ENCODE results near the gene RNU1-4. TPM values are rescaled to one million over a fixed set of nuclear protein-coding genes. Genes with fewer than 3 reads are reported as not detected.
"Not testable (repeated sequence)": the region's sequence is repeated elsewhere in the genome, so short reads cannot be mapped to it uniquely, and the experiment has no call there.

Gene RNU1-4
- total RNA-seq, 4 donors from 2014 or later: under 0.01 TPM

GRCh38 chr1:16770896-16771446 is 30.7 kb downstream of the RNU1-4 start:
- H3K36me3 ChIP-seq; DNase-seq; H3K4me3 ChIP-seq (replicated peaks in 1 of 3); H3K9me3 ChIP-seq; H3K27me3 ChIP-seq; intact Hi-C loops (cut with DNase I): not testable (repeated sequence)
- 66 to 70% methylated on average over 6 of the region's 6 CpGs for WGBS, 2 donors
- peak overlapping the region in 1 of 3 donors; percentile 38 for H3K27ac ChIP-seq
- H3K4me1 ChIP-seq: peaks cover 12 to 21% of the 10 kb centered on the region in 2 donors

- peak overlapping the region in 2 of 3 donors; percentile 41 to 68 for H3K27ac ChIP-seq
- peak; percentile 100 for DNase-seq
- H3K4me3 ChIP-seq (replicated peaks in 1 of 3): not testable (repeated sequence)
Observed at GRCh38 chr1:16772275-16773204, 32.2 kb downstream of the RNU1-4 start.

GRCh38 chr1:16773205-16773596 is 32.9 kb downstream of the RNU1-4 start:
- WGBS, 2 donors: 17 to 20% methylated on average over 8 of the region's 9 CpGs
- peaks cover 12 to 21% of the 10 kb centered on the region in 2 donors for H3K4me1 ChIP-seq
- H3K4me3 ChIP-seq (replicated peaks in 1 of 3); H3K27me3 ChIP-seq; H3K27ac ChIP-seq; intact Hi-C loops (cut with DNase I); H3K9me3 ChIP-seq; H3K36me3 ChIP-seq: not testable (repeated sequence)
- peak; percentile 13 to 22 for DNase-seq

More at GRCh38 chr1:16772275-16773204, 32.2 kb downstream of the RNU1-4 start:
- intact Hi-C loops (cut with DNase I); H3K36me3 ChIP-seq; H3K27me3 ChIP-seq; H3K9me3 ChIP-seq: not testable (repeated sequence)
- H3K4me1 ChIP-seq: peaks cover 12 to 21% of the 10 kb centered on the region in 2 donors
- 22% methylated on average over 11 to 14 of the region's 21 CpGs for WGBS, 2 donors

- H3K36me3 ChIP-seq; H3K9me3 ChIP-seq; DNase-seq; H3K27me3 ChIP-seq; H3K27ac ChIP-seq; intact Hi-C loops (cut with DNase I); H3K4me3 ChIP-seq (replicated peaks in 1 of 3): not testable (repeated sequence)
- peaks cover 12 to 21% of the 10 kb centered on the region in 2 donors for H3K4me1 ChIP-seq
- WGBS, 2 donors: 63 to 73% methylated on average over 4 of the region's 6 CpGs
Observed at GRCh38 chr1:16773723-16774122, 33.4 kb downstream of the RNU1-4 start.

GRCh38 chr1:16774773-16775172 is 34.5 kb downstream of the RNU1-4 start:
- H3K36me3 ChIP-seq; H3K27me3 ChIP-seq; H3K4me3 ChIP-seq (replicated peaks in 1 of 3); H3K27ac ChIP-seq; H3K9me3 ChIP-seq; DNase-seq; intact Hi-C loops (cut with DNase I): not testable (repeated sequence)
- WGBS, 2 donors: 87 to 92% methylated on average over 8 of the region's 14 CpGs
- H3K4me1 ChIP-seq: peaks cover 12 to 21% of the 10 kb centered on the region in 2 donors

- WGBS, 2 donors: 88 to 98% methylated on average over 7 to 8 of the region's 8 CpGs
- intact Hi-C loops (cut with DNase I); H3K27me3 ChIP-seq; H3K27ac ChIP-seq; H3K36me3 ChIP-seq; H3K9me3 ChIP-seq; H3K4me3 ChIP-seq (replicated peaks in 1 of 3); DNase-seq: not testable (repeated sequence)
- peaks cover 12 to 21% of the 10 kb centered on the region in 2 donors for H3K4me1 ChIP-seq
Observed at GRCh38 chr1:16775290-16775689, 35.0 kb downstream of the RNU1-4 start.

GRCh38 chr1:16776248-16776647 is 35.9 kb downstream of the RNU1-4 start:
- DNase-seq; H3K27me3 ChIP-seq; H3K4me3 ChIP-seq (replicated peaks in 1 of 3); H3K9me3 ChIP-seq; H3K36me3 ChIP-seq; H3K27ac ChIP-seq; intact Hi-C loops (cut with DNase I): not testable (repeated sequence)
- H3K4me1 ChIP-seq: peaks cover 12 to 18% of the 10 kb centered on the region in 2 donors
- 86 to 89% methylated on average over 2 to 4 of the region's 8 CpGs for WGBS, 2 donors

GRCh38 chr1:16776835-16777234 is 36.5 kb downstream of the RNU1-4 start:
- H3K4me1 ChIP-seq: peaks cover 9 to 14% of the 10 kb centered on the region in 2 donors
- intact Hi-C loops (cut with DNase I); H3K27ac ChIP-seq; H3K9me3 ChIP-seq; H3K36me3 ChIP-seq; H3K27me3 ChIP-seq; H3K4me3 ChIP-seq (replicated peaks in 1 of 3); DNase-seq: not testable (repeated sequence)
- WGBS, 2 donors: 88 to 95% methylated on average over 4 to 5 of the region's 5 CpGs

GRCh38 chr1:16777821-16778220 is 37.5 kb downstream of the RNU1-4 start:
- DNase-seq; H3K4me1 ChIP-seq; intact Hi-C loops (cut with DNase I); H3K36me3 ChIP-seq; H3K9me3 ChIP-seq; H3K27ac ChIP-seq; H3K4me3 ChIP-seq (replicated peaks in 1 of 3); H3K27me3 ChIP-seq: not testable (repeated sequence)
- 85 to 95% methylated on average over 4 of the region's 4 CpGs for WGBS, 2 donors

- DNase-seq; H3K36me3 ChIP-seq; H3K4me1 ChIP-seq; H3K9me3 ChIP-seq; H3K27me3 ChIP-seq; intact Hi-C loops (cut with DNase I); H3K27ac ChIP-seq; H3K4me3 ChIP-seq (replicated peaks in 1 of 3): not testable (repeated sequence)
- WGBS, 2 donors: 86 to 87% methylated on average over 5 of the region's 5 CpGs
Observed at GRCh38 chr1:16779525-16779924, 39.2 kb downstream of the RNU1-4 start.

- H3K27ac ChIP-seq; H3K9me3 ChIP-seq; H3K36me3 ChIP-seq; H3K4me1 ChIP-seq; DNase-seq; intact Hi-C loops (cut with DNase I); H3K4me3 ChIP-seq (replicated peaks in 1 of 3); H3K27me3 ChIP-seq: not testable (repeated sequence)
- WGBS, 2 donors: no CpG with 5 or more reads among the region's 2 CpGs
Observed at GRCh38 chr1:16781033-16781432, 40.7 kb downstream of the RNU1-4 start.

GRCh38 chr1:16781625-16782024 is 41.3 kb downstream of the RNU1-4 start:
- DNase-seq; H3K4me3 ChIP-seq (replicated peaks in 1 of 3); intact Hi-C loops (cut with DNase I); H3K36me3 ChIP-seq; H3K9me3 ChIP-seq; H3K4me1 ChIP-seq; H3K27ac ChIP-seq; H3K27me3 ChIP-seq: not testable (repeated sequence)
- 86 to 93% methylated on average over 4 to 5 of the region's 5 CpGs for WGBS, 2 donors

- WGBS, 2 donors: no CpG with 5 or more reads among the region's 2 CpGs
- H3K27ac ChIP-seq; H3K4me3 ChIP-seq (replicated peaks in 1 of 3); DNase-seq; H3K36me3 ChIP-seq; H3K4me1 ChIP-seq; intact Hi-C loops (cut with DNase I); H3K9me3 ChIP-seq; H3K27me3 ChIP-seq: not testable (repeated sequence)
Observed at GRCh38 chr1:16784955-16785354, 44.6 kb downstream of the RNU1-4 start.

All from thyroid gland (tissue), 4 donors.